ENCODE data around the gene ZAR1.

- TF ChIP-seq, protein P1, sequence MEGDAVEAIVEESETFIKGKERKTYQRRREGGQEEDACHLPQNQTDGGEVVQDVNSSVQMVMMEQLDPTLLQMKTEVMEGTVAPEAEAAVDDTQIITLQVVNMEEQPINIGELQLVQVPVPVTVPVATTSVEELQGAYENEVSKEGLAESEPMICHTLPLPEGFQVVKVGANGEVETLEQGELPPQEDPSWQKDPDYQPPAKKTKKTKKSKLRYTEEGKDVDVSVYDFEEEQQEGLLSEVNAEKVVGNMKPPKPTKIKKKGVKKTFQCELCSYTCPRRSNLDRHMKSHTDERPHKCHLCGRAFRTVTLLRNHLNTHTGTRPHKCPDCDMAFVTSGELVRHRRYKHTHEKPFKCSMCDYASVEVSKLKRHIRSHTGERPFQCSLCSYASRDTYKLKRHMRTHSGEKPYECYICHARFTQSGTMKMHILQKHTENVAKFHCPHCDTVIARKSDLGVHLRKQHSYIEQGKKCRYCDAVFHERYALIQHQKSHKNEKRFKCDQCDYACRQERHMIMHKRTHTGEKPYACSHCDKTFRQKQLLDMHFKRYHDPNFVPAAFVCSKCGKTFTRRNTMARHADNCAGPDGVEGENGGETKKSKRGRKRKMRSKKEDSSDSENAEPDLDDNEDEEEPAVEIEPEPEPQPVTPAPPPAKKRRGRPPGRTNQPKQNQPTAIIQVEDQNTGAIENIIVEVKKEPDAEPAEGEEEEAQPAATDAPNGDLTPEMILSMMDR (conservative IDR thresholded peaks at IDR 0.05; ENCODE audit: low read length): peak; percentile 72
- TF ChIP-seq EZH2phosphoT487 (IDR thresholded peaks at IDR 0.05; ENCODE audit: borderline replicate concordance, low read depth, low read length): no peak
These were observed 44.3 kb upstream of the ZAR1 start for GRCh38 chr4:48445704-48446103.
